ENCODE results near the gene LLGL2.

LLGL2 gene

GRCh38 chr17:75552425-75553294 lies 27.2 kb downstream of the LLGL2 start:
- no peak for DNase-seq

GRCh38 chr17:75553295-75554110 lies 28.0 kb downstream of the LLGL2 start:
- DNase-seq, result no peak

- DNase-seq, result no peak
These were observed 30.2 kb downstream of the LLGL2 start for GRCh38 chr17:75555679-75556153.

DNA sequence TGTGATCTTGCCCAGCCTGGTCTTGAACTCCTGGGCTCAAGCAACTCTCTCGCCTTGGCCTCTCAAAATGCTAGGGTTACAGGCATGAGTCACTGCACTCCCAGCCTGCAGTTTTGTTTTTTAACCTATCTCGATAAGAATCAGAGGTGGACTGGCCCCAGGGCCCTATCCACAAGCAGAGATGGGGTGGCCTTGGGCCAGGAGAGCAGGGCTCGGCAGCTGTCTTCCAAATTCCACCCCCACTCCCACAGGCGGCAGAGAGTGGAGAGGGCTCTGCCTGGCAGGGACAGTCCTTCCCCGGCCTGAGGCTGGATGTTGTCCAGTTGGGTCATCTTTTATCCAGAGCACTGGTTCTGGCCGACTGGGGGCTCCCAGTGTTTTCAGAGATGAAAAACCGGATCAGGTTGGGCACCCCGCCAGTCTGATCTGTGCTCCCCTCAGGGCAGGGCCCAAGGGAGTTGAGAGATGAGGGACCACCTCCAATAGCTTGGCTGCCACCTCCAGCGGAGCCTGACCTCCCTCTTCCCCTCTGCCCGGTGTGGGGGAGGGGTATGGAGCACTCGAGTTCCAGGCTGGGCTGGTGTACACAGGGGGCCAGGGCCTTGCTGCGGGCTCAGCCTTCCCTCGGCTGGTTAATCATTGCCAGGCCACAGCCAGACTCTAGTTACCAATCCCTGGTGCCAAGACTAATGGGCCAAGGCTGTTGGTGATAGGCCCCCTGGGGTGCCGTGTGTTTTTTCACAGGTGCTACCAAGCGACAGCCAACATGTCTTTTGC lies 31.8 kb downstream of the LLGL2 start:
- no peak for DNase-seq

DNA sequence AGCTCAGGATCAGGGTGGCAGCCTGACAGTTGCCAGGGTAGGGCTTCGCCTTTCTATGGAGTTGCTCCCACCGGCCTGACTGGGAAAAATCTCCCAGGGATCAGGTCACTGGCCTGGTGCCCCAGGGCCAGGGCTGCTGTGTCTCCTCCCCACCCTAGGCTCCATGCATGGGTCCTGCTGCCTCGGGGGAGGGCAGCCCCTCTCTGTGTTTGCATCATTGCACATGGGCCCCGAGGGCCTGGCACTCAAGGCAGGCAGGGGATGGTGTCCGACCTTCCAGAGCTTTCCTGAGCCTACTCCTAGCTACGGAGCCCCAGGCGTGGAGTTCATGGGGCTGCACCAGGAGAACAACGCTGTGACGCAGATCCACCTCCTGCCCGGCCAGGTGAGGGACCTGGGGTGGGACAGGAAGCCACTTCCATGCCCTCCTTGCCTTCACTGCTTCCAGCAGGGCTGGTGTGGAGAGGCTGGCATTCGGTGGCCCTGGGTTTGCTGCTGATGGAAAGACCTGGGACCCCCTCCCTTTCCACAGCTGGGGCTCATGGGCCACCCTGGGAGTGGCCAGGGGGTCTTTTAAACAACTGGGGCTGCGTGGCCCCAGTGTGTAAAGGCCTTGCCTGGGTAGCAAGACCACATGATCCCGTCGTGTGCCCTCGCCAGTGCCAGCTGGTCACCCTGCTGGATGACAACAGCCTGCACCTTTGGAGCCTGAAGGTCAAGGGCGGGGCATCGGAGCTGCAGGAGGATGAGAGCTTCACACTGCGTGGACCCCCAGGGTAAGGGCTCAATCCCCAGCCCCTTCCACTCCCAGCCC lies 32.6 kb downstream of the LLGL2 start:
- no peak for DNase-seq

DNA sequence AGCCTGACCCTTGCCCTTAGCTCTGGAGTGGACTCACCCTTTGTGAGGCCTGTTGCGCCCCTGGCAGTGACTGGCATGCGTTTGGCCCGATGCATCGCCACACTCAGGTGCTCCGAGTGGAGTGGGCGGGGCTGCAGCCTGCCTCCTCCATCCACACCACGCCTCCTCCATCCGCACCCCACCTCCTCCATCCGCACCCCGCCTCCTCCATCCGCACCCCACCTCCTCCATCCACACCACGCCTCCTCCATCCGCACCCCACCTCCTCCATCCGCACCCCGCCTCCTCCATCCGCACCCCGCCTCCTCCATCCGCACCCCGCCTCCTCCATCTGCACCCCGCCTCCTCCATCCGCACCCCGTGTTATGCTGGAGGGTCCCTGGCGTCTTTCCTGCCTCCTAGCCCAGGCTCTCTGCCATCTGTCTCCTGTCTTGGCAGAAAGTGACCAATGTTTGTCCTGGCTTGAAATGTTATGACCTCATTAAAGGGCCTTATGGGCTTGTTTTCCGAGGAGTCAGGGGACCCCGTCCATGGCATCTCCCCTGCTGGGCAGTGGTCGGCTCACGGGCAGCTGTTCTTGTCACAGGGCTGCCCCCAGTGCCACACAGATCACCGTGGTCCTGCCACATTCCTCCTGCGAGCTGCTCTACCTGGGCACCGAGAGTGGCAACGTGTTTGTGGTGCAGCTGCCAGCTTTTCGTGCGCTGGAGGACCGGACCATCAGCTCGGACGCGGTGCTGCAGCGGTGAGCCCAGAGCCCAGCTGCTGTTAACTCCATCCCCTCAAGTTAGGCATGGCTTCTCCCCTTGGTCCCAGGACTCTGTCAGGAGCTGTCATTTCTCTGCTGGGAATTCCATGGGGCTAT lies 33.4 kb downstream of the LLGL2 start:
- DNase-seq, result no peak

- no peak for DNase-seq
These were observed 34.5 kb downstream of the LLGL2 start for GRCh38 chr17:75559958-75560533.

DNA sequence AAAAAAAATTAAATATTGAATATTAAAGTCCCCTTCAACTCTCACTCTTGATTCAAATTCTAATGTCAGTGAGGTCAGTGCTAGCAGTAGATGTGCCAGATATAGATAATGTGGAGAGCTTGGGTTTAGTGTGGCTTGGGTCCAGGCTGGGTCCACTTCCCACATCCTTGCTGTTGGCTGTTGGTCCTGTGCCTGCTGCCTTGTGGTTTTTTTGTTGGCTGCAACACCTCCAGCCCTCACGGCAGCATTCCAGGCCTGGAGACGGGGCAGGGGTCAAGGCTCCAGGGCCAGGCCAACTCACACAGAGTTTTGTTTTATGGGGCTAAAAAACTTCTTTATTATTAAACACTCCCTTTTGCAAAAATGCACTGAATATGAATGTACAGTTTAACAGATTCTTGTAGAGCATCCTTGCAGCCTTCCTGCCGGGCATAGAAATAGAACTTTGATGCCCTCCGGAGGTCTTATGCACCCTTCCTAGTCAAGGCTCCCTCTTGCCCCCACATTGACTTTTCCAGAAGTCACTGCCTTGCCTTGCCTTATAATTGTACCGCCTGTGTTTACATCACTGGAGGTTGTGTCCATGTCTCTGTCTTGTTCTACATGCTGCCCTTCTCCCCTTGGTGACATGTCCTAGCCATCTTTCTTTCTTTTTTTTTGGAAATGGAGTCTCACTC lies 36.6 kb downstream of the LLGL2 start:
- DNase-seq, result no peak

DNA sequence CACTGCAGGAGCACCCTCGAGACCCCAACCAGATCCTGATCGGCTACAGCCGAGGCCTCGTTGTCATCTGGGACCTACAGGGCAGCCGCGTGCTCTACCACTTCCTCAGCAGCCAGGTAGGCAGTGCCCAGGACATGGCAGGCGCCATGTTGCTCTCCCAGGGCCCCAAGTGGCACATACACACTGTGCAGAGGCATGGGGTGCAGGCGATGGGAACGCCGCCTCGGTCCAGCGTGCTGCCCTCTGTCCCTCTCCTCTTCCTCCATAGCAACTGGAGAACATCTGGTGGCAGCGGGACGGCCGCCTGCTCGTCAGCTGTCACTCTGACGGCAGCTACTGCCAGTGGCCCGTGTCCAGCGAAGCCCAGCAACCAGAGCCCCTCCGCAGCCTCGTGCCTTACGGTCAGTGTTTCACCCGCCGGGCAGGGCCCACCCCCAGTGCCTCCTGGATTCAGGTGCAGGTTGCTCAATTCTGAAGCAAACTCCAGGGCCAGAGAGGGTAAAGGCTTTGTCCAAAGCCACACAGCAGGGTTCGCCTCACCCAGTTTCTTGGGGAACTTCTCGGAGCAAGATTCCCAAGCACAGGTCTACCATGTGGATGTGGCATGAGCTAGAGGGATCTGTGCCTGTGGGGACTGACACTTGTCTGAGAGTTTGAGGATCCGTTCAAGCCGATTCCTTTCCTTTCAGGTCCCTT lies 37.7 kb downstream of the LLGL2 start:
- no peak for DNase-seq

DNA sequence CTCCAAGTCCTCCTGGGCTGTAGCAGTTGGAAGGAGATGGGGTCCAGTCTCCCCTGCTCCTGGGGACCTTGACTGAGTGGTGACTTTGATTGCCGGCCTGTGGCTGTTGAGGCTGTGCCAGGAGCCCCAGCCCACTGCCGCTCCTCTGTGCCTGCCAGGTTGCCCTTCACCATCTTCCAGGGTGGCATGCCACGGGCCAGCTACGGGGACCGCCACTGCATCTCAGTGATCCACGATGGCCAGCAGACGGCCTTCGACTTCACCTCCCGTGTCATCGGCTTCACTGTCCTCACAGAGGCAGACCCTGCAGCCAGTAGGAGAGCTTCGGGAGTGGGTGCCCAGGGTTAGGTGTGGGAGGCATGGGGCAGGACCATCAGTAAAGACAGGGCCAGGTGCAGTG lies 38.7 kb downstream of the LLGL2 start:
- no peak for DNase-seq

GRCh38 chr17:75565066-75565465 lies 39.6 kb downstream of the LLGL2 start:
- DNase-seq, result no peak

GRCh38 chr17:75565618-75566017 lies 40.1 kb downstream of the LLGL2 start:
- no peak for DNase-seq

DNA sequence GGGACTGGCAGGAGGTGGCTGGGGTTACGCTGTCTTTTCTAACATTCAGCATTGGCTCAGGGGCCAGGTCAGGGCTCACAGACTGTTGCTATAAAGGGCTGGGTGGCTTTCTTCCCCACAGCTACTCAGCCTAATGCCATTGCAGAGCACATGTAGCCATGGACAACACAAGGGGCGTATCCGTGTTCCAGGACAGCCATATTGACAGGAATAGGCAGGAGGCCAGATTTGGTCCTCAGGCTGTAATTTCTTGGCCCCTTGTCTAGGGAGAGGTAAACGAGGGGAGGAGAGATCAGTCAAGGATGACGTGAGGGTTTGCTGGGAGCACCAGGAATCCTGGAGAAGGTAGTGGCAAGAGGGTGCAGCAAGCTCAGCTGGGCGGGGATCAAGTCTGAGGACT lies 40.9 kb downstream of the LLGL2 start:
- DNase-seq, result no peak

- no peak for DNase-seq
These were observed 41.3 kb downstream of the LLGL2 start for GRCh38 chr17:75566834-75567233.

DNA sequence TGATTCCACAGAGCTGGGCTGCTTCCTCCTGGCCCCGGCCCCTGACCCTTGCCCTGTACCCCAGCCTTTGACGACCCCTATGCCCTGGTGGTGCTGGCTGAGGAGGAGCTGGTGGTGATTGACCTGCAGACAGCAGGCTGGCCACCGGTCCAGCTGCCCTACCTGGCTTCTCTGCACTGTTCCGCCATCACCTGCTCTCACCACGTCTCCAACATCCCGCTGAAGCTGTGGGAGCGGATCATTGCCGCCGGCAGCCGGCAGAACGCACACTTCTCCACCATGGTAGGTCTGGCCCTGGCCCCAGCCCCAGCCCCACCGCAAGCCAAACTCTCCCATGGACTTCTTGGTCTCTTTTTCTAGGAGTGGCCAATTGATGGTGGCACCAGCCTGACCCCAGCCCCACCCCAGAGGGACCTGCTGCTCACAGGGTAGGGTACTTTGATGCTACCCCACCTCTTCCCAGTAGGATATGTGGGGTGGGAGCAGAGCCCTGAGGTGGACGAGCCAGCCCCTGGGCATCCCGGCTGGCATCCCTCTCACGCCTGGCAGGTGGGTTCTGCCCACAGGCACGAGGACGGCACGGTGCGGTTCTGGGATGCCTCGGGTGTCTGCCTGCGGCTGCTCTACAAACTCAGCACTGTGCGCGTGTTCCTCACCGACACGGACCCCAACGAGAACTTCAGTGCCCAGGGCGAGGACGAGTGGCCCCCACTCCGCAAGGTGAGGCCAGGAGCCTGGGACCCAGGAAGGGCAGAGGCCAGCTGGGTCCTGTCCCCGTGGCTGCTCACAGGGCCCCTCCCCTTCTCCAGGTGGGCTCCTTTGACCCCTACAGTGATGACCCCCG lies 43.1 kb downstream of the LLGL2 start:
- DNase-seq, result no peak

- no peak for DNase-seq
These were observed 44.7 kb downstream of the LLGL2 start for GRCh38 chr17:75570034-75570676.

GRCh38 chr17:75570772-75571171 lies 45.3 kb downstream of the LLGL2 start:
- no peak for DNase-seq

Data from NCI-H1436 (cell line).